DOHH2 (cell line): ENCODE data around the gene CACNA2D4.

Source experiments
- H3F3A ChIP-seq: fragments of 200-600 bp; sonication (generic), shearing (Covaris generic); 2 replicates; pipeline ENCODE4 v1.6.0; 2016; ENCODE audit warnings: antibody characterized with exemption, mild to moderate bottlenecking; ENCODE audit not compliant: control insufficient read depth, insufficient read depth
- H3K27ac ChIP-seq: fragments of 200-600 bp; sonication (generic); 2 replicates; pipeline ENCODE4 v1.5.1; 2014; ENCODE audit warnings: low read depth, mild to moderate bottlenecking, low read length, moderate library complexity
- H3K27me3 ChIP-seq: fragments of 200-600 bp; sonication (generic); 2 replicates; pipeline ENCODE4 v1.6.1; 2014; ENCODE audit warnings: mild to moderate bottlenecking, low read length, mixed read lengths; ENCODE audit not compliant: control insufficient read depth
- H3K36me3 ChIP-seq: fragments of 200-600 bp; sonication (generic); 2 replicates; pipeline ENCODE4 v1.6.1; 2014; ENCODE audit warnings: mild to moderate bottlenecking, low read length, moderate library complexity, mixed read lengths; ENCODE audit not compliant: control insufficient read depth
- H3K4me1 ChIP-seq: fragments of 200-600 bp; sonication (generic); 2 replicates; pipeline ENCODE4 v1.6.1; 2014; ENCODE audit warnings: mild to moderate bottlenecking, low read length, mixed read lengths; ENCODE audit not compliant: control insufficient read depth
- H3K4me2 ChIP-seq: fragments of 200-600 bp; sonication (generic); 2 replicates; pipeline ENCODE4 v1.6.0; 2014; ENCODE audit warnings: mild to moderate bottlenecking, low read length, moderate library complexity
- H3K4me3 ChIP-seq: fragments of 200-600 bp; sonication (generic); 2 replicates; pipeline ENCODE4 v1.5.1; 2014; ENCODE audit warnings: mild to moderate bottlenecking, low read length, mixed read lengths
- H3K79me2 ChIP-seq: fragments of 200-600 bp; sonication (generic); 2 replicates; pipeline ENCODE4 v1.6.1; 2014; ENCODE audit warnings: mild to moderate bottlenecking, low read length, mixed read lengths; ENCODE audit not compliant: control insufficient read depth
- H3K9me2 ChIP-seq: fragments of 200-600 bp; sonication (generic); replicated peaks from 2 replicates; pipeline ENCODE4 v1.6.1; 2014; ENCODE audit warnings: mild to moderate bottlenecking, low read length, mixed read lengths; ENCODE audit not compliant: control insufficient read depth
- H3K9me3 ChIP-seq: fragments of 200-600 bp; sonication (generic); 2 replicates; pipeline ENCODE4 v1.6.1; 2014; ENCODE audit warnings: antibody characterized with exemption, low read length, mixed read lengths; ENCODE audit not compliant: control insufficient read depth, insufficient read depth
- H4K20me1 ChIP-seq: fragments of 200-600 bp; sonication (generic); 2 replicates; pipeline ENCODE4 v1.6.0; 2014; ENCODE audit warnings: low read depth, mild to moderate bottlenecking, antibody characterized with exemption, low read length, moderate library complexity; ENCODE audit not compliant: control insufficient read depth, insufficient read depth
- EZH2phosphoT487 ChIP-seq: fragments of 200-600 bp; sonication (generic); IDR thresholded peaks from 2 replicates; pipeline ENCODE4 v1.6.1; 2017; ENCODE audit warnings: borderline replicate concordance, mild to moderate bottlenecking, antibody characterized with exemption, low read length, moderate library complexity, mixed read lengths
- TF ChIP-seq, protein P1 (sequence below): fragments of 200-600 bp; sonication (generic); IDR thresholded peaks from one replicate; pipeline ENCODE4 v1.5.1; 2014; ENCODE audit warnings: antibody characterized with exemption, mild to moderate bottlenecking, low read depth, low read length; ENCODE audit not compliant: poor library complexity, severe bottlenecking

CACNA2D4 gene

DNA sequence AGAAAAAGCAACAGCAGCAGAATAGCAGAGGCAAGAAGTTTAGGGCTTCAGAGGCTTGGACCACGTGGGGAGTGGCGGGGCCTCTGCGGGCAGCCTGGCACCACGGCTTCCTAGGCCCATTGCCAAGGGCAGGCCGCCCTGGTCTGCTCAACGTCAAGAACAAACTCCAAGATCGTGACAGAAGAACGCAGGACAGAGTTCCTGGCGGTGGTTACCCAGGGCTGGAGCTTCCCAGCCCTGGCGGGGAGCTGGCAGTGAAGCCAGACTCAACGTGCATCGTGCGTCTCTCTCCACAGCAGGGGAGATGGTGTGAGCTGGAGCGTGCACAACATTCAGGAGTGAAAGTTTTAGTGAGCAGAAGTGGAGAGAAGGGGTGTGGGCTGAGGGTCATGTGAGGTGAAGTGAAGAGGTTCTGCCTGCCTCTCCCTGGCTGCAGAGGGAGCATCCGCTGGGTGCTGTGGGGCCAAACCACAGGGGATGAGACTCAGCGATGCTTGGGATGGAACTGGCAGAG lies 13.9 kb upstream of the CACNA2D4 start:
- Histone ChIP-seq H3K4me3 (peak overlapping the region; percentile 50), H3K9me2 (no peaks in the 10 kb centered on the region), H3K9me3 (no peaks in the 10 kb centered on the region), H3K27me3 (no peaks in the 10 kb centered on the region), H3K27ac (peak overlapping the region; percentile 57), H4K20me1 (no peaks in the 10 kb centered on the region), H3K4me1 (peaks cover 56% of the 10 kb centered on the region), H3K79me2 (no peaks in the 10 kb centered on the region), H3K36me3 (no peaks in the 10 kb centered on the region), H3K4me2 (peak overlapping the region; percentile 87), H3F3A (peaks cover 11% of the 10 kb centered on the region)
- TF ChIP-seq, protein P1, sequence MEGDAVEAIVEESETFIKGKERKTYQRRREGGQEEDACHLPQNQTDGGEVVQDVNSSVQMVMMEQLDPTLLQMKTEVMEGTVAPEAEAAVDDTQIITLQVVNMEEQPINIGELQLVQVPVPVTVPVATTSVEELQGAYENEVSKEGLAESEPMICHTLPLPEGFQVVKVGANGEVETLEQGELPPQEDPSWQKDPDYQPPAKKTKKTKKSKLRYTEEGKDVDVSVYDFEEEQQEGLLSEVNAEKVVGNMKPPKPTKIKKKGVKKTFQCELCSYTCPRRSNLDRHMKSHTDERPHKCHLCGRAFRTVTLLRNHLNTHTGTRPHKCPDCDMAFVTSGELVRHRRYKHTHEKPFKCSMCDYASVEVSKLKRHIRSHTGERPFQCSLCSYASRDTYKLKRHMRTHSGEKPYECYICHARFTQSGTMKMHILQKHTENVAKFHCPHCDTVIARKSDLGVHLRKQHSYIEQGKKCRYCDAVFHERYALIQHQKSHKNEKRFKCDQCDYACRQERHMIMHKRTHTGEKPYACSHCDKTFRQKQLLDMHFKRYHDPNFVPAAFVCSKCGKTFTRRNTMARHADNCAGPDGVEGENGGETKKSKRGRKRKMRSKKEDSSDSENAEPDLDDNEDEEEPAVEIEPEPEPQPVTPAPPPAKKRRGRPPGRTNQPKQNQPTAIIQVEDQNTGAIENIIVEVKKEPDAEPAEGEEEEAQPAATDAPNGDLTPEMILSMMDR: no peak
- no peak for TF ChIP-seq EZH2phosphoT487

DNA sequence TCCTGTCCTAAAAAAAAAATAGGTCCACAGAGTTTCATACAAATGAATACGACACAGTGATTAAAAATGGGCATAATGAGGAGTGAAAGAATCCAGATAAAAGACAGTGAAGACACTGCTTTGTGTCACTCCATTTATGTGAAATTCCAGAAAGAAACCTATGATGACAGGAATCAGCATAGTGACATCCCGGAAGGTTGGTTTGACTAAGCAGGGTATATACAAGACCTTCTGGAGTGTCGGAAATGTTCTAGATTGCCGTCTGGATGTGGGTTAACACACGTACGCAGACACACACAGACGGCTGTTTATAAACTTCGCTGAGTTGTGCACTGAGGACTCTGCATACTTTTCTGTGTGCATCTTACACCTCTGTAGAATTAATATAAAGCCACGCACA lies 13.2 kb upstream of the CACNA2D4 start:
- no peak for TF ChIP-seq EZH2phosphoT487
- TF ChIP-seq, protein P1: no peak
- Histone ChIP-seq H3K4me2 (peak overlapping the region; percentile 87), H3K79me2 (no peaks in the 10 kb centered on the region), H4K20me1 (no peaks in the 10 kb centered on the region), H3K4me1 (peaks cover 56% of the 10 kb centered on the region), H3K4me3 (no peak overlapping the region), H3K27me3 (no peaks in the 10 kb centered on the region), H3K27ac (peak overlapping the region; percentile 81; the same call in 1 of the 2 replicates), H3K9me3 (no peaks in the 10 kb centered on the region), H3K36me3 (no peaks in the 10 kb centered on the region), H3K9me2 (no peaks in the 10 kb centered on the region), H3F3A (peaks cover 11% of the 10 kb centered on the region)

DNA sequence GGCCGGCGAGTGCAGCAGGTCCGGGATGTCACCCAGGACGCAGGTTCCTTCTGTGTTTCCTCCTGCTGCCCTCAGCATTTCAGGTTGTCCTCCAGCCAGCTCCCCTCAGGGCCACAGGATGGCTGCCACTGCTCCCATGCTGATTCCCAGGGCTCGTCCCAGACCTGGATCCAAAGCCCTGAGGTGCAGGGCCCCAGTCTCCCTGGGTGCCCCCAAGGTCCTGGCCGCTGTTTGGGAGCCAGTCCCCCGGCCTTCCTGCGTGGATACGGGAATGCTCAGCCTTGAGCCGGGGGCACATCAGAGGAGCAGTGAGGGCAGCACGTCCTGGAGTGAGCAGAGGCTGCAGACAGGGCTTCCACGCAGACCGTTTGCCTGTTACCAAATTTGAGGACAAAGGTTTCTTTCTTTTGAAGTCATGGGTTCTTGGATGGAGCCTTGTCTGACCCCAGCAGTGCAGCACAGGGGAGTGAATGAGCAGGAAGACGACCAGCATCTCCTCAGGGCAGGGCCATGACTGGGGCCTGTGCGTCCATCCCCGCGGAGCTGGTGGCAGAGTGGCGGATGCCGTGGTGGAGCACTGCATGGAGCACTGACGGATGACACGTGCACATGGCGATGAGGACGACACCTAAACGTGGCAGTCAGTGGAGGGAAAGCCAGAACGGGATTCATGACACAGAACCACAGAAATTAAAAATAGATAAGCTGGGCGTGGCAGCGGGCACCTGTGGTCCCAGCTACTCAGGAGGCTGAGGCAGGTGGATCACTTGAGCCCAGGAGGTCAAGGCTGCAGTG lies 12.5 kb upstream of the CACNA2D4 start:
- Histone ChIP-seq H3K27ac (peak overlapping the region; percentile 81), H3K4me2 (peak overlapping the region; percentile 87), H3K4me1 (peaks cover 56% of the 10 kb centered on the region)

More for the DNA sequence above, 12.5 kb upstream of the CACNA2D4 start:
- Histone ChIP-seq H3K4me3 (peak overlapping the region; percentile 63), H3K27me3 (no peaks in the 10 kb centered on the region), H4K20me1 (no peaks in the 10 kb centered on the region), H3K36me3 (no peaks in the 10 kb centered on the region), H3K9me2 (no peaks in the 10 kb centered on the region), H3F3A (peaks cover 11% of the 10 kb centered on the region), H3K9me3 (no peaks in the 10 kb centered on the region), H3K79me2 (no peaks in the 10 kb centered on the region)
- TF ChIP-seq, protein P1: no peak
- no peak for TF ChIP-seq EZH2phosphoT487
